HG03108 (cell line): Measurements from ENCODE around the gene DGKG.

Experiments
- ATAC-seq: cut with Tn5 transposase; IDR thresholded peaks from one replicate; pipeline ENCODE4 v1.9.1; 2021; ENCODE audit warnings: moderate library complexity; ENCODE audit not compliant: unreplicated experiment

The DGKG gene

DNA sequence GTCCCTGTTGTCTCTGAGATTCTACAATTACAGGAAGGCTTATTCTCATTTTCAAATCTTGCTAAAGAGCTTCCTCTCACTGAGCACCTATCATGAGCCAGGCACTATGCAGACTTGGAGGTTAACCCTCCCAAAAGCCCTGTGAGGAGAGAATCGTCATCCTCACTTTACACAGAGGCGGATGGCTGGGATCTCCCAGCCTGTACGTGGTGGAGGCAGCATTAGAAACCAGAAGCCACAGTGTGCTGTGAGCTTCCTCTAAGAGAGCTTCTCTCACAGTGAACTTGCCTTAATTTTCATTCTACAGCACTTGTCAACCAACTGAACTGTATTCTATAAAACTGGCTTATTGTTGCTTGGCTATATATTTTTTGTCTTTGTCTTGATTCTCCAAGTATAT is 6.1 kb upstream of the DGKG start:
- no peak for ATAC-seq

DNA sequence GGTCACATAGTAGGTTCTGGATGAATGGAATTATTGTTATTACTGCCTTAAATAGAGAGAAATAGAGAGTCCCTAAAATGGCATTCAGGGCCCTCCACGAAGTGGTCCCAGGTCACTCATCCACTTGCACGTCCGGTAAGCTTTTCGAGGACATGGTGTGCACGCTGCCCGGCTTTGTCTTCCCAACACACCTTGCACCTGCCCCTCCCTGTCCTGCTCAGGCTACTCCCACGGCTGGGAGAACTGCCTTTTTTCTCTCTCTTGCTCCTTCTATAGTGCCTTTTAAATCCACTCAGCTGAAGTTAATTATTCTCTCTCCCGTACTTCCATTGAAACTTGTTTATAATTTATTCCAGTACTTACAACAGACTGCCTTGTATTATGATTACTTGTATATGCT is 5.6 kb upstream of the DGKG start:
- no peak for ATAC-seq

DNA sequence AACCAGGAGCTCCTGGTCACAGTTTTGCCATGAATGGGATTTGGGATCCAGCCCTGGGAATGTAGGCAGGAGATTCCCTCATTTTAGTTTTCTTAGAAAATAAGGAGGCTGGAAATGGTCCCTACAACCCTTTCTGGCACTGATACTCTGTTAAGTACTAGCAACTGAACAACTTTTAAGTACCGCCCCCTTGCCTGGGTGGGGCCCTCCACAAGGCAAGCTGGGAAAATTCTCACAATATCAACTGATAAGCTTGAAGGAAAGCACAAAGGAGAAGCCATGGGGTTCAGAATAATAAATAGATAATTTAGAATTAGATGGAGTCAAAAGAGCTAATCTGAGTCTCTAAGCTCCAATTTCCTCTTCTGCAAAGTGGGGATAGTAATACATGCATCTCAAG is 4.2 kb upstream of the DGKG start:
- no peak for ATAC-seq

DNA sequence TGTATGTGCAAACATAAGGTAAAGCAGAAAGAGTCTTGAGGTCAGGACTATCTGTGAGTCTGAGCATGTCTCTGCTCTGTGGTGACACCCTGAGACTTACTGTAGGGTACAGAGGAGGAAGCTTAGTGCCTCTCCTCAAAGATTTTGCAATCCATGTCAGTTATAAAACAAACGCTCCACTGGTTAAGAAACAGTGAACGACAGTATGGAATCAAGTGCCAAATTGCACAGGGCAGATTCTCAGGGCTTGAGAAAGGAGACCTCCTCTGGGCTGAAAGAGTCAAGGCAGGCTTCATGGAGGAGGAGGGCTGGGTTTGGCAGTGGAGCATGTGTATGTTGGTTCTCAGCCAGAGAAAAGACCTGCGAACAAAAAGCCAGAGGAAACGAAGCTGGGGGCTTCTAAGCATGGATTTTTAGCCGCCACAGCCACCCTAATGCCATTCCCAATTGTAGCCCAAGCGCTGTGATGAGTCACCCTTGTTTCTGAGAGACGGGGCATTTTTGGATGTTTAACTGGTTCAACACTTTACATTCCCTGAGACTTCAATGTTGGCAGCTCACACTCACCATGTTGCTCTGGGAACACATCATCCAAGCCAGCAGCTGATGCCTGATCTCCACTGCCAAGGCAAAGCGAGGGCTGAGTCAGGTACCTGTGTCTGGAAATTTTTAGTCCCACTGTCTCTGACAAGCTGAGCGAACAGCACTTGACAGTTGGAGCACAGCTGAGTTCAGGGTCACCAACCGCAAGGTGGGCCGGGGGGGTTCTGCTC is 3.4 kb upstream of the DGKG start:
- ATAC-seq, result no peak

DNA sequence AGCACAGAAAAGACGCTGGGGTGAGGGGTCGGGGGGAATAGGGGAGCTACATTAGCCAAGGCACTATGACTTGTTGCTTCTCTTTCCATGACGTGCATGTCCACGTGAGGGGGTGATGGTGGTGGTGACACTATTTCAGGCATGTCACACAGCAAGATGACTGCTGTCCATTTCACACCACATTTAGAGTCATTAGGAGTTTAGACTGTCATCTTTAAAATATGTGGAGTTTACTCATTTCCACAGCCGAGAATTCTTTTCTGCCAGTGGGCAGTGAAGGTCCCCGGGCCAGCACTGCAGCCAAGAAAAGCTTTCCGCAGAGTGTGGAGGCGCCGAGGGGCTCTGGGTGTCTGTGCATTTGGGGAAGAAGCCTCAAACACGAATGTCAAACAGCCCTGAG is 954 bp upstream of the DGKG start:
- ATAC-seq, result no peak

DNA sequence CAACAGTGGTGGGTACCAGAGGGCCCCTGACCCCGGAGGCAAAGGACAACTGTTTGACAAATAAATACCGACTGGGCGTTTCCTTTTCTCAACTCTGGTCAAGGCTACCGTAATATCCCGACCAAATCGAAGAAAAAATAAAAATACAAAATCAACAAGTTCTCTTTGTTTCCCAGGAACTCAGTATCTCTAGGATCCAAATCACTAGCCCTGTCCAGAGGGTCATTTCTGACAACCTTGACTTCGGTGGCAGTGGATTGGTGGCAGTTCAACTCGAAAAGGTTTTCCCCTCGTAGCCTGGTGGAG is 456 bp upstream of the DGKG start:
- no peak for ATAC-seq

DNA sequence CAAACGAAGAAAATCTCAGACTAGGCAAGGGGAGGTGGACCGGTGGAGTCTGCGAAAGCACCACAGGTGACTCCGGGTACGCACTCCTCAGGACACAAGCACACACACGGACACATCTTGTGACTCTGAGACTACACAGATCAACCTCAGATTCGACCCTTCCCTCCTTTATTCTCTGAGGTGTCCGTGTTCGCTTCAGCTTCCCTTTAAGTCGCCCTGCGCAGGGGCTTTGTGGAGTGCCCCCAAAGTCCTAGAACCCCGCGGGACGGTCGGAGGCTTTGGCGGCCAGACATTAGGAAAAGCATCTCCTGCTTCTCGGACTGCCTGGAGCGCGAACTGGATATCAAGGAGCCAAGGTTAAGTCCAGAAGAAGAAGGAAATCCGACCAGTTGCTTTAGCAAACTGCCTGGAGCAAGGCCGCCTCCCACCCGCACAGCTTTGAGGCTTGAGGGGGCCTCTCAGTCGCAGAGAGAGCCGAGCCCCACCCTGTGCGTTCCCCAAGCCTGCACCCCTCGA is 730 bp downstream of the DGKG start:
- no peak for ATAC-seq

DNA sequence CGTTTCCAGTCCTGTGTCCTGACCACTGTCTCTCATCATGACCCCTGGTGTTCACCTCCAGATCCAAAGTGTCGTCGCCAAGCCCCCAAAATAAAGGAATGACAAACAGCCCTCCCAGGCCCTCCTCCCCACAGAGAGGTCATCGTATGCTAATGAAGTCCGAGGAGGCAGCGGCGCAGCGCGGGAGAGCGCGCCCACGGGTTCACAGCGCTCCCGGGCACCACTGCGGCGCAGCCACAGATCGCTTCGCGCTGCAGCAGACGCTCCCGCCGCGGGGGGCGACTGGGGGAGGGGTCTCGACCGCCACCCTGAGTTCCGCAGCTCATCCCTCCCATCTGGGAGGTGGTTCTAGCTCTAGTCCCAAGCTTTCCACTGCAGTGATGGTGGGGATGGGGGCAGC is 1.3 kb downstream of the DGKG start:
- no peak for ATAC-seq

DNA sequence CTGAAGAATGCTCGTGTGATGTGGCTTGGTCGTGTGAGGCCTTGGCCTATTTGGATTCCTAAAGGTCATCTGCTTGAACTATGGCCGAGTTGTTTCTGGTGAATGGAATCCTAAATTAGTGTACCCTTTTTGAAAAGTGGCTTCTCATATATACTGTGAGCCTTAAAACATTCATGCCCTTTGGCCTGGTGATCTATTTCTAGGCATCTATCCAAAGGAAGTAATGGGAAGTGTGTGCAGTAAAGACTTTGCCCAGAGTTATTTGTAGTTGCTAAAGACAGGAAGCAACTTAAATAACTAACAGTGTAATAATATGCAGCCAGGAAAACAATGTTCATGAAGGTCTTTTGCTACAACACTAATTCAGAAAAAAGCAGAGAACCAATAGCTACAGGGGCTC is 3.0 kb downstream of the DGKG start:
- no peak for ATAC-seq

DNA sequence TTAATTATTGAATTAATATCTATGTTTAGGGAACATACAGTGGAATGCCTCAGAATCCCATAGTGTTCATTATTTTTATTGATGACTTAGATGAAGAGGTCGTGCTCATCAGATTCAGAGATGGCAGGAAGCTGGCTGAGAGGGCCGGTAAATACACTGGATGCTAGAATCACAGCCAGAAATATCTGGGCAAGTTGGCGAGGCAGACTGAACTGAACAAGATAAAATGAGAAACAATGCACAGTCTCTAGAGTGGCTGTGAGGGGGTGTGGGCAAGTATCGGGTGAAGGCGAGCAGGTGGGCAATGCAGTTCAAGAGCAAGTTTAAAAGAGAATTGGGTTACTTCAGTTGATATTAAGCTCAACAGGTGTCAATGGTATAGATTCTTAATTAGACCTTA is 5.9 kb downstream of the DGKG start:
- ATAC-seq, result no peak

DNA sequence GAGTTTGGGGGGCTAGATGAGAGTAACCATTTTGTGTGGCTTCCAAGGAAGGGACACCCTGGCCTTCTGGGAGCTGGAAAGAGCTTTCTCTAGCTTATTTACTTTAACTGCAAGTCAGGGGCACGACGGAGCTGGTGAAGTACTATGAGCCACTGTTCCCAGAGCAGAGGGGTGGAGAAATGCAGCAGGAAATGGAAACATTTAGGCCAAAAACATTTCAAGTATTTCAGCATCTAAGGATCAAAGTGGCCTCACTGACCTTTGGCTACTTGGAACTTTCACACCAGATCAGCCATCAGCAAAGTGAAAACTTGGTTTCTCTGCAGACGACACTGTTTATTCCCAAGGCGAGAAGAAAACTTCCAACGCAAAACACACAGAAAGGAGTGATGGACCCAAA is 7.9 kb downstream of the DGKG start:
- no peak for ATAC-seq

DNA sequence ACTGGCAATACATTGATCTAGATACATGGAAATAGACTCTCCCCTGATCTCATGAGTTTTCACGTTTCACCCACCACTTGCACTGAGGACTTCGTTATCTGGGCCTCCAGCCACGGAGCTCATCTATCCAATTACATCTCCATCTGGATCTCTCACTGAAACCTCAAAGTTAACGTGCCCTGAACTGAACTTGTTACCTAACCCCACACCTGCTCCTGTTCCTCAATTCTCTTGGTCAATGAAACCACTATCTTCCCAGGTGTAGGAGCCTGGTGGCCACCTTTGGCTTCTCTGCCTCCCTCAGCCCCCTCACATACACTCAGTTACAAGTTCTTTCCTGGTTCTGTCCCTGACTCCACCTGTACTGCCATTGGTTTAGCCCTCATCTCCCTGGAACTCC is 9.7 kb downstream of the DGKG start:
- no peak for ATAC-seq

DNA sequence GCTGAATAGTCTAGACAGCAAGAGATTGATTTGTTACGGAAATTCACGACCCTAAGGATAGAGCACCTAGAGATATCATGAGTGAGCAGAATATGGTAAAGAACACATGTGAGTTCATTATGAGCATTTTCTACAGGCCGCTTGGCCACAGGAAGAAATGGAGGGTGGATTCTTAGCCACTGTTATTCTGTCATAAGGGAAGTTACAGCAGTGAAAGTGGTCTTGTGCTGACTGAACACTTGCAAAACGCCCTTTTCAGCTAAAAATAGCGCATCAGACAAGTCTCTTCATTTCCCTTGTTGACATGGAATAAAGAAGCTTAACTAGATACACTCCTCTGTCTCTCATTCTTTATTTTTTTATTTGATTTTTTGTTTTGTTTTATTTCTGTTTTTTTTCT is 19.8 kb downstream of the DGKG start:
- no peak for ATAC-seq

DNA sequence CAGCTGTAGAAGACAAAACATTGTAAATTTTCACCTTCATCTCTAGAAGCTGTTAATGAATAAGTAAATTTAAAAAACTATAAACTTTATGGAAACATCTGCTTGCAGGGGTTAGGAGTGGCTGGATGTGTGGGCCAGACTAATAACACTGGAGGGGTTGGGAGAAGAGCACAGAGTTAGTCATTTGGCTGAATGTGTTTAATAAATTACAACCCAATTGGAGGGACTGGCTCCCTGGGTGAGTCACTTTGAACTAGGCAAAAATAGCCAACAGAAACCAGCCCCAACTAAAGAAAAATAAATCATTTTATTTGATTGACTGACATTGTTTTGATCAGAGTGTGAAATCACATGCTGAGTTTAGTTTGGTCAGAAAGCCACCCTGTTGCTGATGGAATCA is 21.8 kb downstream of the DGKG start:
- ATAC-seq, result no peak

DNA sequence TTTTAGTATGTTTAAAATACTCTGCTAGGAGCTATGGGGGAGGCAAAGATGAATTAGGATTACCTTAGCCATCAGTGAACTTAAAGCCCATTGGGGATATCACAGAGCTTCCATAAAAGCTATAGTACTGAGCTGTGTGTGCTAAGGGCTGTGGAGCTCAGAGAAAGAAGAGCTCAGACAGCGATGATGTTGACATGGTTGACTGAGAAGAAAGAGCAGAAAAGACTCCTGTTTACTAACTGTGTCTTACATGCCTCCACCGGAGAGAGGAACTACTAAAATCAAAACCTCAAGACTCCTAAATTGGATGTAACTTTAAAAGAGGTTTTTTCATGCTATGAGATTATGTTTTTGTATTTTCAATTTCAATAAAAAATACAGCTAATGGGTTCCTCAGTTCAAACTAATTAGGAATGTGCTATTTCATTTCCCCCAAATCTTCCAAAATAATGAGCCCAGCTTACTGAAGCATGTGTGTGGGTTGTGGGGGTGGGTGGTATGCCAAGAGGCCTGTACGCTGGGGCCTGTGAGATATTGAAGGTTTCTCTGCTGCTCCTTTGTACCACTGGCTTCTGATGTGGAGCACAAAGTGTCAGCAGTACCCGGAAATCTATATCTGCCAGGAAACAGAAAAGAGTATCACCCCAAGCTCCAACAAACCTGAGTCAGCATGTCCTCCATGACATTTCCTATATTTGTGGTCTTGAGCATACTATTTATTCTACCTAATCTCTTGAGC is 22.7 kb downstream of the DGKG start:
- ATAC-seq, result no peak

DNA sequence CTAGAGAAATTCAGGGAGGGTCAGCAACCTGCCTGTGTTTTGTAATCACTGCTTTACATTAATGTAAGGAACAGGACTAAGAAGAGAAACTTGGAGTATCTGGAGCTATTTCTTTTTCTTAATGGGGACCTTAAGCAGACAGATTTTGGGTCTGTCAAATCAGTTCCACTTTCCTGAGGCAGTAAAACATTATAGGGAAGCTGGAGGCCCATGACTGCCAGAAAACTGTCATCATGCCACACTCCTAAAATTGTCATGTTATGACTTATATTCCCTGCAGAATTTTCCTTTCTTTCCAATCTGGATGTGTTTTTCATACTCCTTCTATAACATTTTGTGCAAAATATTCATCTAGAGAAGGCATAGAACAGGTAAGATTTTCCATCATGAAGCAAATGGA is 28.8 kb downstream of the DGKG start:
- no peak for ATAC-seq

DNA sequence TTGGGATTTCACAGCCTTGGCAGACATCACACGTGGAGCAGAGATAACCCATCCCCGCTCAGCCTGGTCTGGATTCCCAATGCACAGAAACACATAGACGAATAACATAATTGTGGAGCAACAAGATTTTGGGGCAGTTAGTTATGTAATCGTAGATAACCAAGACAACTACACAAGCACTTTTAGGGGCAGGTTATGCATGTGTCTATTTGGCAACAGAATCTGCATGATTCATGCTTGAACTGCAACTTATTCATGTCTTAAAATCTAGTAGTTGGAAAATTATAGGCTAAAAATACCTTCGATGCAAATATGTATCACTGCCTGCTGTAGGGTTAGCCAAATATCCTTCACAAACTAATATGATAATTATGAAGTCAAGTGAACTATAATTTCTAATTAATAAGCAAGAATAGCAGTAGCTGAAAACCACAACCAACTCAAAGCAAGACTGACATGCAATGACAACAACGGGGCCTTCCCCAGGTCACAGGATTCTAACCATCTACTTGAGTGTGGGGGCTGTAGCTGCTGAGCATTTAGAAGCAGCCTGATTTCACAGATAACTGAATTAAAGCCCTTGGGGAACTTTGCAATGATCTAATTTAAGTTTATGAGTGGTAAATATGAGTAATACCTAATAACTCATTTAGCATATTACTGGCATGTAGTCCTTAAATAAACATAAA is 31.1 kb downstream of the DGKG start:
- ATAC-seq, result no peak

DNA sequence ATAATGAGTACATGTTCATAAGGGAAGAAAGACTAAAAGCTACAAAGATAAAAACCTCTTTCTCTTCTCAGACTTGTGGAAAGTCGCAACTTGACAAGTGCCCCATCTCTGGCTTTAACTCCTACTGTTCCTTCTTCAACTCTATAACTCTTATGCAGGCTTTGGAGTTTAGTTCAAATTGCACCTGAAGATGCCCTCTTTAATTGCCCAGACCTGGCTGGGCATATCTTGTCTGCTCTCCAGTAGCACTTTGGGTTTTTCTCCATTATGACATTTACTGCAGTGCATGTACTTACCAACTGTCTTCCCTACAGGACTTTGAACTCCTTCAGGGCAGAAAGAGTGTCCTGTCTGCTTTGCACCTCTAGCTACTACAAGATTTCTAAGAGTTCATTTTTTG is 32.4 kb downstream of the DGKG start:
- ATAC-seq, result no peak

DNA sequence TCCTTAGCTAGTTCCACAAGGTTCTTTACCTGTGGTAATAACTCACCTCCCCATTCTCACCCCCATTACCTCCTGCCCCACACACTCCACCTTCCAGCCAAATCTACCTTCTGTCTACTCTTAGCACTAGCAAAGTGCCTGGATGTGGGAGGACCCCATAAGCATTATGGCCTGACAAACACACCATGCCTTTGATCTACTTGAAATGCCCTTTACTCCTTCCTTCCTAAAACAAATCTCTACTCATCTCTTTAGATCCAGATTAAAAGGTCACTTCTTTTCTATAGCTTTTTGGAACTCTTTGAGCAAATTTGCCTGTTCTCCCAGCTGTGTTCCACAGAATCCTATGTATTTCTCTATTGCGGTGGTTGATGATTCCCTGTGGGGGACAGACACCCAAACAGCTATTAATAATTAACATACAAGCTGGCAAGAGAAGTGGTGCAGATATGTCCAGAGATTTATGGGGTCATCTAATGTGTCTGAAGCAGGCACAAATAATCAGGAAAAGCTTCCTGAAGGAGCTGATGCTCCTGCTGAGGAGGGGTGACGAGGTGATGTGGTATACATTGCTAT is 34.0 kb downstream of the DGKG start:
- no peak for ATAC-seq

DNA sequence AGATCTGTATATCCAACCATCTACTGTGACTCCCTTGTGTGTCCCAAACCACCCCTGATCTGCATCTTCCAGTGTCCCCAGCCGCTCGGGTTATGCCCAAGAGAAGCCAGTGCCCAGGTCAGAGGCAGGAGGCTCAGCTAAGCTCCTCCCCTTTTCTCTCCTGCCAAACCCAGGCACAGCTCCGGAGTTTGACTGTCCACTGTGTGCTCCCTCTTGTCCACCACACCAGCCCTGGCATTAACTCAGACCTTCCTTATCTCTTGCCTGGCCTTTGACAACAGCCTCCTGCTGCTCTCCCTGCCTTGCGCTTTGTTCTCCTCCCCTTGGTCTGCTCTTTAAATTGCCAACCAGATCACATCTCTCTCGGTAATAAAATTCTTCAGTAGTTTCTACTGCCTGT is 39.3 kb downstream of the DGKG start:
- no peak for ATAC-seq

DNA sequence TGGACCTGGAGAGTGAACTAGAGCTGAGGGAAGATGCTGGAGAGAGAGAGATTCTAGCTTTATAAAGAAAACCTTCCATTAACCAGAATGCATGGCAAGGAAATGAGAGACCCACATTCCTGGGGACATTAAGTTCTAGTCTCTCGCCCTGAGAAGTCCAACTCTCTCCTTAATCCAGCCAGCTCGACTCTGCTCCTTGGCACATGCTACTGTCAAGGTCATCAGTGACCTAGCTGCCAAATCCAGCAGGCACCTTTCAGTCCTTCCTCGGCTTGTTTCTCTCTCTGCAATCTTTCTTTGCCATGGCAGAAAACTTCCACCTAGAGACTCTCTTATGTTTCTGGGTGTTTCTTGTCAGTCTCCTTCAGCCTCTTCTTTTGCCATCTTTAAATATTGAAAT is 40.3 kb downstream of the DGKG start:
- ATAC-seq, result no peak
